Pericardium fibroblast (primary cell): Measurements from ENCODE around the gene DHX35. TPM values are rescaled to one million over a fixed set of nuclear protein-coding genes. Genes with fewer than 3 reads are reported as not detected.

Experiments used
- total RNA-seq: library from RNA; depleted of rRNA; stranded (reverse); fragments of >200 nt; gene quantifications from 2 replicates; pipeline ENCODE4 v1.2.3, GENCODE V29; 2015

Gene DHX35, protein sequence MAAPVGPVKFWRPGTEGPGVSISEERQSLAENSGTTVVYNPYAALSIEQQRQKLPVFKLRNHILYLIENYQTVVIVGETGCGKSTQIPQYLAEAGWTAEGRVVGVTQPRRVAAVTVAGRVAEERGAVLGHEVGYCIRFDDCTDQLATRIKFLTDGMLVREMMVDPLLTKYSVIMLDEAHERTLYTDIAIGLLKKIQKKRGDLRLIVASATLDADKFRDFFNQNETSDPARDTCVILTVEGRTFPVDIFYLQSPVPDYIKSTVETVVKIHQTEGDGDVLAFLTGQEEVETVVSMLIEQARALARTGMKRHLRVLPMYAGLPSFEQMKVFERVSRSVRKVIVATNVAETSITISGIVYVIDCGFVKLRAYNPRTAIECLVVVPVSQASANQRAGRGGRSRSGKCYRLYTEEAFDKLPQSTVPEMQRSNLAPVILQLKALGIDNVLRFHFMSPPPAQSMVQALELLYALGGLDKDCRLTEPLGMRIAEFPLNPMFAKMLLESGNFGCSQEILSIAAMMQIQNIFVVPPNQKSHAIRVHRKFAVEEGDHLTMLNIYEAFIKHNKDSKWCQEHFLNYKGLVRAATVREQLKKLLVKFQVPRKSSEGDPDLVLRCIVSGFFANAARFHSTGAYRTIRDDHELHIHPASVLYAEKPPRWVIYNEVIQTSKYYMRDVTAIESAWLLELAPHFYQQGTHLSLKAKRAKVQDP
- 5.6 and 6.7 TPM in 2 replicates for total RNA-seq

DNA sequence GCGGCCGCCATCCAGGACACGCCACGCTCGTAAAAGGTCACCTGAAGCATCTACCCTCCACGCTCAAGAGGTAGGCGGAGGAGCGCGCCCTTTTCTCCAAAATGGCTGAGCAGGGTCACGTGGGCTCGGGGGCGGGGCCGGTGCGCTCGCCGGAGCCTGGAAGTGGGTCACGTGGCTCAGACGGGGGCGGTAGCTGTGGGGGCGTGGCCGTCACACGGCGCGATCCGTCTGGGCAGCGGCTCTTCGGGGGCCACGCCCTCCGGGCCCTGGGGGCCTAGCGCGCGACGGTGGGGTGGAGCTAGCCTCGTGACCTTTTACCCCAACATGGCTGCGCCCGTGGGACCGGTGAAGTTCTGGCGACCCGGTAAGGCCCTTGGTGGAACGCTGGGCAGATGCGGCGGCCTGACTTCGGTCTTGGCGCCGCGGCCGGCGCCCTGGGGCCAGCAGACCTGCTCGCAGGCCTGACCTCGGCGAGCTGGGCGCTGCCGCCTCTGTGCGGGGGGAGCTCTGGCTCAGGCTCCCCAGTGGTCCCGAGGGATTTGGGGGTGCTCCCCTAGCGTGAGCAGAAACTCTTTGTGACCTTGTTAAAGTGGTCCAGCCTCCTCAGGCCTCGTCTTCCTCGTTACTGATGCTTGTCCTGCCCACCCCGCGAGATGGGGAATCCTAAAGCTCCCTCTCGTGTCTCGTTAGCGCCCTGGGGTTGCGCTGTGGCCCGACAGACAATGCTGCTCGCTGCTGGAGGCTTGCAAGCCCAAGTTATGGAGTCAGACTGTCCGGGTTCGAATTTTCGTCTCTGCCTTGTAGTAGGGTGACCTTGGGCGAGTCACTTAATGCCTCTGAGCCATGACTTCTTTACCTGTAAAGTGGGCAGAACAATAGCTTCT, at the start of gene DHX35:
Gene DHX35 (plus strand): TSS at position 301 of the 884 bp plus-strand sequence. CDS start 24 bp downstream, at position 325.

DNA sequence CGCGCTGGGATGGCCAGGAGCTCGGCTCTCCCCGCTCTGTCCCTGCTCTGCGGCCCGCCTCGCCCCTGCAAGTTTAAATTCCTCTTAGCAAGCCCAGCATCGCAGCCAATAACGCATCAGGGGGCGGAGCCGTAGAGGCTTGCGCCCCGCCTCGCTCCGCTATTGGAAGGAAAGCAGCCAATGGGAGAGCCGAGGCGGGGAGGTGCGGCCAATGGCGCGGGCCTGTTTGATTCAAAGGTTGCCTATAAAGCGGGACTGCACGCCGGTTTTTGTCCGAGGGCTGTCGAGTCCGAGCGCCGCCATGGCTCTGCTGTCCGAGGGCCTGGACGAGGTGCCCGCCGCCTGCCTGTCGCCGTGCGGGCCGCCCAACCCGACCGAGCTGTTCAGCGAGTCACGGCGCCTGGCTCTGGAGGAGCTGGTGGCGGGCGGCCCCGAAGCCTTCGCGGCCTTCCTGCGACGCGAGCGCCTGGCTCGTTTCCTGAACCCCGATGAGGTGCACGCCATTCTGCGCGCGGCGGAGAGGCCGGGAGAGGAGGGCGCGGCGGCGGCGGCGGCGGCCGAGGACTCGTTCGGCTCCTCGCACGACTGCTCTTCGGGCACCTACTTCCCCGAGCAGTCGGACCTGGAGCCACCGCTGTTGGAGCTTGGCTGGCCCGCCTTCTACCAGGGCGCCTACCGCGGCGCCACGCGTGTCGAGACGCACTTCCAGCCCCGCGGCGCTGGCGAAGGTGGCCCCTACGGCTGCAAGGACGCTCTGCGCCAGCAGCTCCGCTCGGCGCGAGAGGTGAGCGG, 35.8 kb upstream of the DHX35 start, which contains the start of gene FAM83D:
Gene FAM83D (plus strand): TSS at position 276 of the 792 bp plus-strand sequence. CDS start 26 bp downstream, at position 302.

Other genes starting within 250 kb of the DHX35 start
- not detected in 2 replicates for gene SLC32A1, start 237.9 kb upstream of the DHX35 start, total RNA-seq
- gene ACTR5, start 213.9 kb upstream of the DHX35 start, total RNA-seq: 3.5 and 4.9 TPM in 2 replicates
- gene PPP1R16B, start 156.6 kb upstream of the DHX35 start, total RNA-seq: under 0.01 and 0.60 TPM in 2 replicates
- gene FAM83D, start 35.9 kb upstream of the DHX35 start, total RNA-seq: 4.4 and 6.6 TPM in 2 replicates